GM21529 (cell line): ENCODE data around the gene PNPLA1.

Source experiments
- ATAC-seq: cut with Tn5 transposase; IDR thresholded peaks from one replicate; pipeline ENCODE4 v1.9.1; 2021; ENCODE audit not compliant: unreplicated experiment

Gene PNPLA1

GRCh38 chr6:36314221-36315014 is 44.6 kb downstream of the PNPLA1 start:
- no peak for ATAC-seq

DNA sequence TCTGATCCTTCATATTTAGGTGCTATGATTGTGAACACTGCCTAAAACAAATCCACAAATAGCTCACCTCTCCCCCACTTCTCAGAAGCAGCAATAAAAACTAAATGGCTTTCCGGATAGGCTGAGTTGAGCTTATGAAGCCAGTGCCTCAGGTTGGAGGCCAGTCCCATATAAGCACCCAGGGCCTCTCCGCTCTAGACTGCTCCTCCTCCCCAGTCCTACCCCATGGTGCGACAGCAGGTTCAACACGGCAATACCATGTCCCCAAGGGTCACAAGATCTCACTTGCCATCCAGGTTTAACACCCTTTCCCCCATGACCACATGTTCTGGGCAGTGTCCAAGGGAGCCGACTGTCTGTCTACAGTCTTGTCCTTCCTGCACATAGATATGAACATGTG is 46.1 kb downstream of the PNPLA1 start:
- no peak for ATAC-seq

GRCh38 chr6:36317623-36318022 is 47.8 kb downstream of the PNPLA1 start:
- no peak for ATAC-seq

DNA sequence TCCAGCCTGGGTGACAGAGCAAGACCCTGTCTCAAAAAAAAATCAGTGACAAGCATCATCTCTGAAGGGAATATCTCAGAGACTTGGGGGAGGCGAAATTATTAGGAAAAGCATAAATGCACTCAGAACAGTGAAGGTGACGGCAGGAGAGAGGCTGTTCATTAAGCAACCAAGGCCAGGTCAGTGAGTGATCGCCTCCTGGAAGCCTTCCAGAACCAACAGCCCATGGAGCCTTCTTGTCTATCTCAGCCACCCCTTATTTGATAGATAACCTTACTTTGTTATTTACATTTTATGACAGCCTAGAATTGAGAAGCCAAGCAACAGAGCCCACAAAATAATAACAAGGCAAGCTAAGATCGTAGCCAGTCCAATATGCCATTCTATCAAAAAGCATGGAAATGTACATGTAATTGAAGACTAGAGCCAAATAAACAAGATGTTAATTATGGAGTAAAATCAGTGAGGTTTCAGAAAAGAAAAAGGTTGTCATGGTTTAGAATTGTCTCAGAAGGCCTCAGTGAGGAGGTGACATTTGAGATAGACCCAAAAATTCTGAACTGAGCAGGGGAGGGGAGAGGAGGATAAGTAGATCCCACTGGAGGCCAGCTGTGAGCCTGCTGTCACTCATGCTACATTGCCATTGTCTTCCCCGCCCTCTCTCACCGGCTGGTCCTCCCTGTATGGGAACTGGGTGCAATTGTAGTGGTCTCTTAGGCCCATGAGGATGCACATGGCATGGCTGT is 49.0 kb downstream of the PNPLA1 start:
- no peak for ATAC-seq

GRCh38 chr6:36319436-36319762 is 49.5 kb downstream of the PNPLA1 start:
- ATAC-seq: no peak

GRCh38 chr6:36319821-36320220 is 50.0 kb downstream of the PNPLA1 start:
- ATAC-seq: no peak

DNA sequence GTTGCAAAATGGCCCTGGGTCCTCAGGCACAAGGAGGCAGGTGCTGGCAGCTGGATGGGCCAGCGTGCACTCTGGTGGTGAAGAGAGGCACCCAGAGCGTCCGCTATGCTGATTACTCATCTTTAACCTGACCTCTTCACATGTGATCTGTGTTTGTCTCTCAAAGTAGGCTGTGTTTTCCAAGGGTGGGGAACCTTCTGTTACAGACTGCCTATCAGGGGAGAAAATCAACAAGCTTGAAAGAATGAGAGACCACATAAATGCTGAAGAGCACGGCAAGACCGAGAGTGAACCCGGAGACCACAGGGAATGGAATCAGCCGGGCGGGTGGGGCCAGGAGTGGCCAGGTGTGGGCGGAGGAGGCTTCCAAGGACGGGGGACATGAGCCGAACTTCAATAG is 50.6 kb downstream of the PNPLA1 start:
- ATAC-seq: no peak

- no peak for ATAC-seq
Measured at GRCh38 chr6:36322591-36322990, 52.7 kb downstream of the PNPLA1 start.

DNA sequence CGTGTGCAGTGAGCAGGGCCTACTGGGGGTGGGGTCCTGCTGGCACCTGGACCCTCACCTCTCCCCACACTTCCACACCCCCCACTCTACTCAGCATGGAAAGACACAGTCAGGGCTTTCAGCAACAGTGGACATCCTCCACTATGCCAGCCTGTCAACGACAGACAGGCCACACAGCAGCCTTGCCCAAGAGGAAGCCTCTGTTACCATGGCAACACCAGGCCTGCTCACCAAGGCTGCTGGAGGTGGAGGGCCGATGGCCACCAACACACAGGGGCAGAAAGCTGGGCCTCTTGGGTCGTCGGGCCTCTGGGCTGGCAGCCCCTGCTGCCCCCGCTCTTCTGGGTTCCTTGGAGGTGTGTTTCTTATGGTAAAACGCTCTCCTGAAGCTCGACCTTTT is 53.2 kb downstream of the PNPLA1 start:
- ATAC-seq: no peak

DNA sequence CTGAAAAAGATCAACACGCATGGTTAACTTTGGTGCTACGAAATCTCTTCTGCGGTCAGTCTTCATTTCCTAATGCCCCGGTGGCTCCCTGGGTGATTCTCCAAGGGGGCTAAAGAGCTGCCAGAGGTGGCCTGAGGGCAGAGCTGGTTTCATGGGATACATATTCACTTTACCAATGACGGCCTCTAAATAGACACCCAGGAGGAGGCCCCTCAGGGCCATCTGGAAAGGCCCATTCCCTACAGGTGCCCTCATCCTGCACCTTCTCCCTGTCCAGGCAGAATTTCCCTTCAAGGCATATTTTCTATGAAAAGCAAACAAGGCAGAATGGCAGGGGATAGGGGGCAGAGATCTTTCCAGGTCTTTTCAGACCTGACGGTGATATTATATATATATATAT is 54.3 kb downstream of the PNPLA1 start:
- ATAC-seq: no peak

DNA sequence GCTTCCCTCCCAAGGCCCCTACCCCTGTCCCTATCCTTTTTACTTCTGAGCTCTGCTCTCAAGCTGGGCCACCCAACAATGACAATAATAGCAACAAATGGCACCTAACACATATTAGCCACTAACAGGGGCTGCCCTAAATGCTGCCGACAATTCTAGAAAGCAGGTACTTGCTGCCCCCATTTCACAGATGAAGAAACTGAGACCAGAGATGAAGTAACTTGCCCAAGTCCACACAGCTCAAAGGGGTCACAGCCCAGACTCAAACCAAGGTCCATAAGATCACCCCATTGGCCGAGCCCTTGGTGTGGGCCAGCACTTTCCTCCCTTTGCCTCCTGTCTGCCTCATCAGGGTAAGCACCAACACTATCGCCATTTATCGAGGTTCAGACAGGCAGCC is 54.9 kb downstream of the PNPLA1 start:
- ATAC-seq: no peak

DNA sequence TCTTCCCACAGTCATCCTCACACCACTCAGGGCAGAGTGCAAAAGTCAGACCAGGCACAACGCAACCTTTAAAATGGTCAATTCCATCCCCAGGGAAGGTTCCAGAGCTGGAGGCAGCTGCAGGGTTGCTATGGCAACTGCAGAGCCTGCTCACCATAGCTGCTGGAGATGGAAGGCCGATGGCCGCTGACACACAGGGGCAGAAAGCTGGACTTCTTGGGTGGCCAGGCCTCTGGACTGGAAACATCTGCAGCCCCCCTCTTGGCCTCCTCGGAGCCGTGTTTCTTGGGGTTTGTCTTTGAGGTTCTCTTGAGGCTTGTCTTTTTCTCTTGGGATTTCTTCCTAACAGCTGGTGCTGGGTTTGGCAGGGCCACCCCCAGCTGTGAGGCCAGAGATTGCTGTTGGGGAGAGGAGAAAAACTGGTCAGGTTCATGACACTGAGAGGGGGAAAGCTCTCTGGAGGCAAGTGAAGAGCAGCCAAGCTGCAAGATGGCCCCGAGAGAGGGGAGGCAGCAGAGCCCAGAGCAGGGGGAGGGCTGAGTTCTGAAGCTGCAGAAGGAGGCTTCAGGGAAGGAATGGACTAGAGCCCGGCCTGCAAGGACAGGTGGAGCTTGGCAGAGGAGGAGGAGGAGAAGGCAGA is 56.6 kb downstream of the PNPLA1 start:
- no peak for ATAC-seq

- ATAC-seq: no peak
Measured at GRCh38 chr6:36327226-36327918, 57.5 kb downstream of the PNPLA1 start.

DNA sequence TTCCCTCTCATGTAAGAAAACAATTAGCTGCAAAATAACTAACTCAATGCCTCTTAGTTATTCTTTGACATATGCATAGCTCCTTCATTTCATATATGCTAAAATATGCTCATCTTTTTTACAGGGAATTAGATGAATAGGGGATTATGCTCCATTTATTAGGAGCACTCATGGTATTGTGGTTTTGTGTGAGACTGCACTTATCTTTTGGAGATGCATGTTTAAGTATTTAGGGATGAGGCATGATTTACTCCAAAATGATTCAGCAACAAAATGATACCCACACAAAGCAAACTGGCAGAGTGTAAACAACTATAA is 58.0 kb downstream of the PNPLA1 start:
- no peak for ATAC-seq

GRCh38 chr6:36328600-36328999 is 58.7 kb downstream of the PNPLA1 start:
- ATAC-seq: no peak

GRCh38 chr6:36329798-36330291 is 60.0 kb downstream of the PNPLA1 start:
- ATAC-seq: no peak

- ATAC-seq: no peak
Measured at GRCh38 chr6:36330366-36330765, 60.5 kb downstream of the PNPLA1 start.

GRCh38 chr6:36331381-36331780 is 61.5 kb downstream of the PNPLA1 start:
- ATAC-seq: no peak

GRCh38 chr6:36333171-36333895 is 63.5 kb downstream of the PNPLA1 start:
- ATAC-seq: no peak

DNA sequence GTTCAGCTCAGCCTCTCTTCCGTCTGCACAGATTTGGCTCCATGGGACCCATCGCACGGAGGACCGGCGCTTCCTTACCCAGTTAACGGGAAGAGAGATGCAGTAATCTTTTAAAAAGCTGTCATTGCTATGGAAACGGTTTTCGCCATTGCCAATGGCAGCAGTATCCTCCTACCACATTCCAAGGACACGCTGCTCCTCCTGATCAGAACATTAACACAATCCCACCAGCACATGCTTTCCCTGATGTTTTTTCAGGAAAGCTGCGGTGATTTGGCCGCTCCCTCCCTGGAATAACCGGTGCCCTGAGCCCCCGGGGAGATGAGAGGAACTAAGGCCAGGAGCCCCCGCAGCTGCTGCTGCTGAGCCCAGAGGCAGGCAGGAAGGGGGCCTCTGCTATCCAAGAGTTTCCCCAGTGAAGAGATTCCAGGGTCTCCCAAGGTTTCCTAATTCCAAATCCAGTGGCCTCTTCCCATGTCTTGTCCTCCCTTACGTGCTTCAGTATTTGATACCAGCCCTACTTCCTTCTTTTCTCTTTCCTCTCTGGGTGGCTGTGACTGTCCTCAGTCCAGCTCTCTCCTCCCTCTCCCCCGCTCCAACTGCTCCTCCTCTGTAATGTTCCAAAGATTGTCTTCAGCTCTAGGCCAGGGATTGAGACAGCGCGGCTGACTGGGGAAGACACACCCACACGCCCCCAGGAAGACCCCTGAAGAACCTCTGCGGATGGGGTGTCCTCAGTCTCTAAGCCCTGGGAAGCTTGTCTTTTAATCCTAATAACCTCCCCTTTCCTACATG is 64.3 kb downstream of the PNPLA1 start:
- no peak for ATAC-seq
